OCI-LY7 (cell line): Measurements from ENCODE around the gene CABP7. TPM values are rescaled to one million over a fixed set of nuclear protein-coding genes. Genes with fewer than 3 reads are reported as not detected.

Source experiments
- BruUV-seq: library from RNA; stranded (reverse); fragments of 400-500 nt; replicated peaks from 2 replicates; lab custom pipeline; 2021; lab: Mats Ljungman, UMichigan
- CTCF ChIA-PET: fragments of 300-600 bp; sonication (Branson Sonifier 250); formaldehyde crosslinking; loops from one replicate; lab custom pipeline; 2022; ENCODE audit warnings: antibody characterized with exemption; ENCODE audit not compliant: unreplicated experiment; lab: Charles Lee
- POLR2A ChIA-PET: fragments of 300-600 bp; sonication (Branson Sonifier 250); formaldehyde crosslinking; loops from one replicate; lab custom pipeline; 2022; ENCODE audit warnings: antibody characterized with exemption; lab: Charles Lee
- DNase-seq: peaks from one replicate; pipeline ENCODE4 v3.0.0-alpha.2; 2015; ENCODE audit warnings: low spot score
- H2AFZ ChIP-seq: fragments of 200-600 bp; sonication (generic), shearing (Covaris generic); 2 replicates; pipeline ENCODE4 v1.6.1; 2014; ENCODE audit warnings: mild to moderate bottlenecking, antibody characterized with exemption, low read length, moderate library complexity
- H3K27ac ChIP-seq: fragments of 200-600 bp; sonication (generic); 2 replicates; pipeline ENCODE4 v1.5.1; 2014; ENCODE audit warnings: mixed run types, low read depth, mild to moderate bottlenecking, moderate library complexity, low read length, inconsistent platforms; ENCODE audit not compliant: poor library complexity, severe bottlenecking
- H3K36me3 ChIP-seq: fragments of 200-600 bp; sonication (generic); 2 replicates; pipeline ENCODE4 v1.6.1; 2014; ENCODE audit warnings: mild to moderate bottlenecking, antibody characterized with exemption, low read length, moderate library complexity, mixed read lengths; ENCODE audit not compliant: insufficient read depth
- H3K4me1 ChIP-seq: fragments of 200-600 bp; sonication (generic); 2 replicates; pipeline ENCODE4 v1.5.1; 2014; ENCODE audit warnings: mild to moderate bottlenecking, low read length; ENCODE audit not compliant: insufficient read depth, poor library complexity, severe bottlenecking
- H3K4me2 ChIP-seq: fragments of 200-600 bp; sonication (generic); 2 replicates; pipeline ENCODE4 v1.6.1; 2014; ENCODE audit warnings: mild to moderate bottlenecking, low read length
- H3K4me3 ChIP-seq: fragments of 200-600 bp; sonication (generic); 2 replicates; pipeline ENCODE4 v1.5.1; 2014; ENCODE audit warnings: mild to moderate bottlenecking, low read depth, low read length; ENCODE audit not compliant: poor library complexity, severe bottlenecking
- H3K79me2 ChIP-seq: fragments of 200-600 bp; sonication (generic); 2 replicates; pipeline ENCODE4 v1.6.1; 2016; ENCODE audit warnings: low read depth, mild to moderate bottlenecking, low read length, moderate library complexity, mixed read lengths; ENCODE audit not compliant: insufficient read depth
- H3K9me2 ChIP-seq: fragments of 200-600 bp; sonication (generic); 2 replicates; pipeline ENCODE4 v1.6.1; 2016; ENCODE audit warnings: mild to moderate bottlenecking, low read length, mixed read lengths; ENCODE audit not compliant: insufficient read depth
- H3K9me3 ChIP-seq: fragments of 200-600 bp; sonication (generic); 2 replicates; pipeline ENCODE4 v1.6.1; 2014; ENCODE audit warnings: mild to moderate bottlenecking, mixed run types, low read length, mixed read lengths
- H4K20me1 ChIP-seq: fragments of 200-600 bp; sonication (generic); 2 replicates; pipeline ENCODE4 v1.6.1; 2014; ENCODE audit warnings: mild to moderate bottlenecking, antibody characterized with exemption, low read length, moderate library complexity, mixed read lengths; ENCODE audit not compliant: insufficient read depth
- EZH2phosphoT487 ChIP-seq: fragments of 200-600 bp; sonication (generic); IDR thresholded peaks from 2 replicates; pipeline ENCODE4 v1.6.1; 2018; ENCODE audit warnings: low read depth, borderline replicate concordance, mild to moderate bottlenecking, mixed run types, antibody characterized with exemption, low read length, moderate library complexity, mixed read lengths
- intact Hi-C: fragments of 100-400 bp; cut with micrococcal nuclease; formaldehyde crosslinking; loops from one replicate; pipeline ENCODE4 v1.10.0; 2022; ENCODE audit not compliant: unreplicated experiment
- total RNA-seq, 2 experiments: library from RNA; depleted of rRNA in 1 of 2; stranded (reverse); fragments of >200 nt in 1 of 2; shearing (Covaris generic) in 1 of 2; gene quantifications; 2 replicates each; pipeline ENCODE4 v1.2.3, GENCODE V29; 2014 to 2022
- TF ChIP-seq, protein P1 (sequence below): fragments of 200-600 bp; sonication (generic); conservative IDR thresholded peaks from 2 replicates; pipeline ENCODE4 v1.5.1; 2014; ENCODE audit warnings: mild to moderate bottlenecking, antibody characterized with exemption, low read length, moderate library complexity, mixed read lengths

Gene CABP7
- total RNA-seq, 2 experiments from 2014 or later = 0.06 TPM; not detected in 1

DNA sequence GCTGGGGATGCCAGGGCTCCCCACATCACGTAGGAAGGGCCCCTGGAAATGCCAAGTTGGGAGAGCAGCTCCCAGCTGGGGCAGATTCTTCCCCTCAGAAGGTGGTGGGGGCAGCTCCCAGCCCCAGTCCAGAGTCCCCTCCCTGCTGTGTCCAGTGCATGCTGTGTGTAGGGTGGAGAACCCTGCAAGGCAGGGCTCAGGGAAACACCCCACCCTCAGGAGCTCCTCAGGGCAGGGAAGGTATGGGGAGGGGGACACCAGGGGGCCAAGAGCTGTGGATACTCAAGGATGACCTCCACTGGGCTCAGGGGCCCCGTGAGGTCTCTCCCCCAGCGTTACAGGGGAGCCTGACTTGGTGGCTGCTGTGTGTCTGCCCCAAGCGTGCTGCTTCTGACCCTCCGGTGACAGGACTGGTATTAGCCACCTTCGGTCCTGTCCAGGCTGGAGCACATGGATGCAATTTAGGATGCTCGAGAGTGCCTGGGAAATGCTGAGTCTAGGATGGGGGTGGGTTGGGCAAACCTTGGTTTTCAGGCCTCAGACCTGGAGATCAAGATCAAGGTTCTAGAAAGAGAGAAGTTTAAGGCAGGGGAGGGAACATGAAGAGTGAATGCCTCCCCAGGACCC is 16.1 kb upstream of the CABP7 start:
- ChIA-PET CTCF (interaction anchor here (0.6 kb wide), 1 partner anchor 9 kb away, joined by 3 read pairs; no protein-coding TSS in a partner anchor), POLR2A (no interaction called here)
- Histone ChIP-seq H3K9me2 (no peaks in the 10 kb centered on the region), H3K79me2 (no peaks in the 10 kb centered on the region), H3K4me1 (peaks cover 38% of the 10 kb centered on the region), H3K27ac (peak overlapping the region; percentile 25), H3K4me3 (peak overlapping the region; percentile 14), H3K36me3 (no peaks in the 10 kb centered on the region), H4K20me1 (no peaks in the 10 kb centered on the region), H2AFZ (no peak overlapping the region; the same call in 1 of the 2 replicates), H3K4me2 (peak overlapping the region; percentile 75), H3K9me3 (no peaks in the 10 kb centered on the region)
- BruUV-seq = no TSS peak
- TF ChIP-seq, protein P1, sequence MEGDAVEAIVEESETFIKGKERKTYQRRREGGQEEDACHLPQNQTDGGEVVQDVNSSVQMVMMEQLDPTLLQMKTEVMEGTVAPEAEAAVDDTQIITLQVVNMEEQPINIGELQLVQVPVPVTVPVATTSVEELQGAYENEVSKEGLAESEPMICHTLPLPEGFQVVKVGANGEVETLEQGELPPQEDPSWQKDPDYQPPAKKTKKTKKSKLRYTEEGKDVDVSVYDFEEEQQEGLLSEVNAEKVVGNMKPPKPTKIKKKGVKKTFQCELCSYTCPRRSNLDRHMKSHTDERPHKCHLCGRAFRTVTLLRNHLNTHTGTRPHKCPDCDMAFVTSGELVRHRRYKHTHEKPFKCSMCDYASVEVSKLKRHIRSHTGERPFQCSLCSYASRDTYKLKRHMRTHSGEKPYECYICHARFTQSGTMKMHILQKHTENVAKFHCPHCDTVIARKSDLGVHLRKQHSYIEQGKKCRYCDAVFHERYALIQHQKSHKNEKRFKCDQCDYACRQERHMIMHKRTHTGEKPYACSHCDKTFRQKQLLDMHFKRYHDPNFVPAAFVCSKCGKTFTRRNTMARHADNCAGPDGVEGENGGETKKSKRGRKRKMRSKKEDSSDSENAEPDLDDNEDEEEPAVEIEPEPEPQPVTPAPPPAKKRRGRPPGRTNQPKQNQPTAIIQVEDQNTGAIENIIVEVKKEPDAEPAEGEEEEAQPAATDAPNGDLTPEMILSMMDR = no peak
- TF ChIP-seq EZH2phosphoT487 = no peak
- intact Hi-C loops = no loop called here
- no peak for DNase-seq

- H3K4me1 ChIP-seq = peaks cover 38% of the 10 kb centered on the region
- H3K36me3 ChIP-seq = no peaks in the 10 kb centered on the region
- no peak overlapping the region for H3K4me3 ChIP-seq
- no peak overlapping the region for H2AFZ ChIP-seq
- H3K9me2 ChIP-seq = no peaks in the 10 kb centered on the region
- H3K4me2 ChIP-seq = no peak overlapping the region
- DNase-seq = peak; percentile 24
- TF ChIP-seq, protein P1 = no peak
- TF ChIP-seq EZH2phosphoT487 = no peak
- H4K20me1 ChIP-seq = no peaks in the 10 kb centered on the region
- no TSS peak for BruUV-seq
- no peaks in the 10 kb centered on the region for H3K79me2 ChIP-seq
- H3K27ac ChIP-seq = no peak overlapping the region
- intact Hi-C loops = no loop called here
- no peaks in the 10 kb centered on the region for H3K9me3 ChIP-seq
- CTCF ChIA-PET = no interaction called here
- POLR2A ChIA-PET = no interaction called here
These were observed 15.1 kb upstream of the CABP7 start for GRCh38 chr22:29704528-29705285.

- no peaks in the 10 kb centered on the region for H3K36me3 ChIP-seq
- no peak for DNase-seq
- no TSS peak for BruUV-seq
- no peaks in the 10 kb centered on the region for H3K9me3 ChIP-seq
- peaks cover 38% of the 10 kb centered on the region for H3K4me1 ChIP-seq
- H3K4me3 ChIP-seq = no peak overlapping the region
- no peaks in the 10 kb centered on the region for H3K9me2 ChIP-seq
- H3K4me2 ChIP-seq = no peak overlapping the region
- ChIA-PET POLR2A (no interaction called here), CTCF (no interaction called here)
- H3K79me2 ChIP-seq = no peaks in the 10 kb centered on the region
- H2AFZ ChIP-seq = no peak overlapping the region
- H3K27ac ChIP-seq = no peak overlapping the region
- no peak for TF ChIP-seq EZH2phosphoT487
- TF ChIP-seq, protein P1 = no peak
- H4K20me1 ChIP-seq = no peaks in the 10 kb centered on the region
- intact Hi-C loops = no loop called here
These were observed 14.2 kb upstream of the CABP7 start for GRCh38 chr22:29705651-29706050.
